Central memory CD8-positive, alpha-beta T cell (primary cell): ENCODE data around the gene UTF1.
A peak's percentile ranks its signal among the peaks of the same experiment; 100 is the strongest.

Experiments used
- ATAC-seq: fragments of 150-1000 bp; cut with Tn5 transposase; replicated peaks from 2 replicates; pipeline ENCODE4 v1.10.0; 2022; ENCODE audit warnings: mild to moderate bottlenecking, moderate FRiP score, moderate number of reproducible peaks; ENCODE audit not compliant: poor library complexity, severe bottlenecking; ENCODE audit errors: extremely low read depth
- DNase-seq, 2 donors: peaks; one replicate each; pipeline ENCODE4 v3.0.0; 2021; ENCODE audit warnings: low spot score in 2 of 2
- H3K27ac Mint-ChIP-seq: one replicate; pipeline ENCODE4 v1.8.0; 2022; ENCODE audit warnings: low read depth, mild to moderate bottlenecking, moderate library complexity, mixed read lengths
- H3K27me3 Mint-ChIP-seq: one replicate; pipeline ENCODE4 v1.8.0; 2022; ENCODE audit warnings: mixed read lengths
- H3K36me3 Mint-ChIP-seq: one replicate; pipeline ENCODE4 v1.8.0; 2022; ENCODE audit warnings: mild to moderate bottlenecking, moderate library complexity, mixed read lengths; ENCODE audit not compliant: insufficient read depth
- H3K4me1 Mint-ChIP-seq: one replicate; pipeline ENCODE4 v1.8.0; 2022; ENCODE audit warnings: mixed read lengths
- H3K4me3 Mint-ChIP-seq: one replicate; pipeline ENCODE4 v1.8.0; 2022; ENCODE audit warnings: mild to moderate bottlenecking, moderate library complexity, mixed read lengths
- H3K9me3 Mint-ChIP-seq: one replicate; pipeline ENCODE4 v1.8.0; 2022; ENCODE audit warnings: mixed read lengths

UTF1 gene

GRCh38 chr10:133230044-133230361 is at the start of gene UTF1:
Gene UTF1, plus strand, starts transcription at chr10:133230217. Its CDS starts 72 bp downstream, at chr10:133230289.
- Mint-ChIP-seq H3K4me1 (peaks cover 7% of the 10 kb centered on the region), H3K27ac (no peak within 1 kb of the TSS), H3K4me3 (peak within 1 kb of the TSS; percentile 55), H3K36me3 (peaks cover 3% of the 10 kb centered on the region), H3K9me3 (no peaks in the 10 kb centered on the region), H3K27me3 (peaks cover 78% of the 10 kb centered on the region)
- ATAC-seq, result no peak
- no peak for DNase-seq

- no peaks in the 10 kb centered on the region for H3K27me3 Mint-ChIP-seq
- DNase-seq, result no peak
- H3K9me3 Mint-ChIP-seq, result peaks cover 10% of the 10 kb centered on the region
- no peak for ATAC-seq
- H3K36me3 Mint-ChIP-seq, result no peaks in the 10 kb centered on the region
- H3K4me3 Mint-ChIP-seq, result no peak overlapping the region
- H3K4me1 Mint-ChIP-seq, result peaks cover 7% of the 10 kb centered on the region
- no peak overlapping the region for H3K27ac Mint-ChIP-seq
Measured at GRCh38 chr10:133180965-133181639, 48.9 kb upstream of the UTF1 start.

- Mint-ChIP-seq H3K4me3 (no peak overlapping the region), H3K27ac (no peak overlapping the region)
Measured at GRCh38 chr10:133182190-133182589, 47.8 kb upstream of the UTF1 start.

GRCh38 chr10:133182791-133183645 is 47.0 kb upstream of the UTF1 start:
- ATAC-seq, result no peak

More at GRCh38 chr10:133182190-133182589, 47.8 kb upstream of the UTF1 start:
- Mint-ChIP-seq H3K36me3 (no peaks in the 10 kb centered on the region), H3K4me1 (peaks cover 4% of the 10 kb centered on the region), H3K9me3 (peaks cover 7% of the 10 kb centered on the region), H3K27me3 (no peaks in the 10 kb centered on the region)
- DNase-seq (no peak), ATAC-seq (no peak)

GRCh38 chr10:133183646-133184378 is 46.2 kb upstream of the UTF1 start:
- no peaks in the 10 kb centered on the region for H3K4me1 Mint-ChIP-seq
- no peaks in the 10 kb centered on the region for H3K27me3 Mint-ChIP-seq
- DNase-seq (no peak), ATAC-seq (no peak)
- no peaks in the 10 kb centered on the region for H3K9me3 Mint-ChIP-seq
- no peaks in the 10 kb centered on the region for H3K36me3 Mint-ChIP-seq
- no peak overlapping the region for H3K4me3 Mint-ChIP-seq
- H3K27ac Mint-ChIP-seq, result no peak overlapping the region

More at GRCh38 chr10:133182791-133183645, 47.0 kb upstream of the UTF1 start:
- H3K4me3 Mint-ChIP-seq, result no peak overlapping the region
- H3K36me3 Mint-ChIP-seq, result no peaks in the 10 kb centered on the region
- H3K9me3 Mint-ChIP-seq, result no peaks in the 10 kb centered on the region
- no peaks in the 10 kb centered on the region for H3K4me1 Mint-ChIP-seq
- DNase-seq, result no peak
- H3K27ac Mint-ChIP-seq, result no peak overlapping the region
- no peaks in the 10 kb centered on the region for H3K27me3 Mint-ChIP-seq

- Mint-ChIP-seq H3K4me3 (no peak overlapping the region), H3K9me3 (no peaks in the 10 kb centered on the region), H3K27me3 (no peaks in the 10 kb centered on the region), H3K27ac (no peak overlapping the region), H3K4me1 (no peaks in the 10 kb centered on the region), H3K36me3 (no peaks in the 10 kb centered on the region)
- DNase-seq (no peak), ATAC-seq (no peak)
Measured at GRCh38 chr10:133184591-133185244, 45.3 kb upstream of the UTF1 start.

GRCh38 chr10:133185421-133185820 is 44.6 kb upstream of the UTF1 start:
- DNase-seq, result no peak
- Mint-ChIP-seq H3K4me3 (no peak overlapping the region), H3K9me3 (no peaks in the 10 kb centered on the region), H3K27me3 (no peaks in the 10 kb centered on the region), H3K36me3 (no peaks in the 10 kb centered on the region), H3K4me1 (no peaks in the 10 kb centered on the region), H3K27ac (no peak overlapping the region)
- ATAC-seq, result no peak

- DNase-seq (no peak), ATAC-seq (no peak)
- no peak overlapping the region for H3K27ac Mint-ChIP-seq
- no peaks in the 10 kb centered on the region for H3K36me3 Mint-ChIP-seq
- no peak overlapping the region for H3K4me3 Mint-ChIP-seq
- no peaks in the 10 kb centered on the region for H3K4me1 Mint-ChIP-seq
- H3K27me3 Mint-ChIP-seq, result no peaks in the 10 kb centered on the region
- no peaks in the 10 kb centered on the region for H3K9me3 Mint-ChIP-seq
Measured at GRCh38 chr10:133185916-133186315, 44.1 kb upstream of the UTF1 start.

GRCh38 chr10:133186416-133187090 is 43.5 kb upstream of the UTF1 start:
- Mint-ChIP-seq H3K4me3 (no peak overlapping the region), H3K9me3 (no peaks in the 10 kb centered on the region), H3K27ac (no peak overlapping the region), H3K27me3 (no peaks in the 10 kb centered on the region), H3K4me1 (no peaks in the 10 kb centered on the region), H3K36me3 (no peaks in the 10 kb centered on the region)
- no peak for ATAC-seq
- DNase-seq, result no peak

GRCh38 chr10:133187091-133187905 is 42.7 kb upstream of the UTF1 start:
- no peak overlapping the region for H3K4me3 Mint-ChIP-seq
- H3K36me3 Mint-ChIP-seq, result no peaks in the 10 kb centered on the region
- no peaks in the 10 kb centered on the region for H3K27me3 Mint-ChIP-seq
- ATAC-seq, result no peak
- no peaks in the 10 kb centered on the region for H3K4me1 Mint-ChIP-seq
- H3K9me3 Mint-ChIP-seq, result no peaks in the 10 kb centered on the region
- DNase-seq, result no peak
- H3K27ac Mint-ChIP-seq, result no peak overlapping the region

GRCh38 chr10:133187906-133188681 is 41.9 kb upstream of the UTF1 start:
- Mint-ChIP-seq H3K27ac (no peak overlapping the region), H3K27me3 (no peaks in the 10 kb centered on the region), H3K4me3 (no peak overlapping the region), H3K4me1 (no peaks in the 10 kb centered on the region), H3K36me3 (no peaks in the 10 kb centered on the region), H3K9me3 (no peaks in the 10 kb centered on the region)
- ATAC-seq (no peak), DNase-seq (no peak)
